Neuronal stem cell (in vitro differentiated cells): ENCODE data around the gene CORIN.

Source experiments
- DNase-seq: peaks from one replicate; pipeline ENCODE4 v3.0.0-alpha.2; 2013; ENCODE audit warnings: low spot score
- H2AFZ ChIP-seq: one replicate; pipeline ENCODE4 v1.6.1; 2013; ENCODE audit warnings: mild to moderate bottlenecking, low read length, inconsistent platforms
- H2AK5ac ChIP-seq: 2 replicates; pipeline ENCODE4 v1.6.1; 2013; ENCODE audit warnings: low read depth, mild to moderate bottlenecking, inconsistent platforms, low read length, moderate library complexity, mixed read lengths
- H2BK120ac ChIP-seq: 2 replicates; pipeline ENCODE4 v1.6.1; 2013; ENCODE audit warnings: low read depth, mild to moderate bottlenecking, inconsistent platforms, low read length, moderate library complexity, mixed read lengths
- H2BK12ac ChIP-seq: one replicate; pipeline ENCODE4 v1.6.1; 2013; ENCODE audit warnings: low read length, inconsistent platforms
- H2BK15ac ChIP-seq: 2 replicates; pipeline ENCODE4 v1.6.1; 2013; ENCODE audit warnings: mild to moderate bottlenecking, low read length, inconsistent platforms, mixed read lengths
- H2BK5ac ChIP-seq: one replicate; pipeline ENCODE4 v1.6.1; 2013; ENCODE audit warnings: inconsistent platforms, mild to moderate bottlenecking, low read length, moderate library complexity
- H3K14ac ChIP-seq: one replicate; pipeline ENCODE4 v1.6.1; 2013; ENCODE audit warnings: low read length, inconsistent platforms
- H3K18ac ChIP-seq: 2 replicates; pipeline ENCODE4 v1.6.1; 2013; ENCODE audit warnings: low read length, inconsistent platforms
- H3K23ac ChIP-seq: 2 replicates; pipeline ENCODE4 v1.6.1; 2013; ENCODE audit warnings: low read depth, mild to moderate bottlenecking, mixed read lengths, low read length, inconsistent platforms; ENCODE audit not compliant: poor library complexity
- H3K27ac ChIP-seq: replicated peaks from 3 replicates; pipeline ENCODE4 v1.5.1; 2013; ENCODE audit warnings: low read length, inconsistent platforms
- H3K27me3 ChIP-seq, 3 experiments: 2 replicates each; pipeline ENCODE4 v1.6.1; 2013; ENCODE audit warnings: low read length in 3 of 3, mild to moderate bottlenecking in 2 of 3, inconsistent platforms in 1 of 3, low read depth in 1 of 3, mixed read lengths in 1 of 3, moderate library complexity in 1 of 3; ENCODE audit not compliant: control insufficient read depth in 3 of 3, insufficient read depth in 3 of 3
- H3K36me3 ChIP-seq, 2 donors: replicated peaks in 1 of 2; 2 replicates each; pipeline ENCODE4 v1.6.1; 2013; ENCODE audit warnings: low read length in 2 of 2; ENCODE audit not compliant: control insufficient read depth in 2 of 2, insufficient read depth in 2 of 2
- H3K4ac ChIP-seq: 2 replicates; pipeline ENCODE4 v1.6.1; 2013; ENCODE audit warnings: inconsistent platforms, mild to moderate bottlenecking, low read length, moderate library complexity
- H3K4me1 ChIP-seq, 2 donors: 1 replicate in 1 of 2; 2 replicates in 1 of 2; pipeline ENCODE4 v1.6.1; 2013; ENCODE audit warnings: low read length in 2 of 2, low read depth in 1 of 2; ENCODE audit not compliant: control insufficient read depth in 2 of 2, insufficient read depth in 1 of 2
- H3K4me2 ChIP-seq: one replicate; pipeline ENCODE4 v1.6.1; 2013; ENCODE audit warnings: mild to moderate bottlenecking, low read length, inconsistent platforms; ENCODE audit not compliant: insufficient read depth, poor library complexity, severe bottlenecking
- H3K4me3 ChIP-seq, 2 donors: 2 replicates each; pipeline ENCODE4 v1.5.1; 2013; ENCODE audit warnings: low read length in 2 of 2, mild to moderate bottlenecking in 2 of 2, inconsistent platforms in 1 of 2, moderate library complexity in 1 of 2
- H3K79me1 ChIP-seq: one replicate; pipeline ENCODE4 v1.6.1; 2013; ENCODE audit warnings: low read depth, mild to moderate bottlenecking, inconsistent platforms, low read length, moderate library complexity
- H3K9ac ChIP-seq: one replicate; pipeline ENCODE4 v1.6.1; 2013; ENCODE audit warnings: mild to moderate bottlenecking, low read depth, low read length, inconsistent platforms; ENCODE audit not compliant: poor library complexity
- H3K9me3 ChIP-seq, 2 donors: replicated peaks in 1 of 2; 2 replicates each; pipeline versions ENCODE3 to v1.6.1; 2013; ENCODE audit warnings: low read length in 2 of 2, mild to moderate bottlenecking in 2 of 2, inconsistent platforms in 1 of 2, low read depth in 1 of 2, mixed read lengths in 1 of 2, moderate library complexity in 1 of 2; ENCODE audit not compliant: control insufficient read depth in 2 of 2, insufficient read depth in 1 of 2
- H4K8ac ChIP-seq: one replicate; pipeline ENCODE4 v1.6.1; 2013; ENCODE audit warnings: low read depth, mild to moderate bottlenecking, inconsistent platforms, low read length, moderate library complexity
- H4K91ac ChIP-seq: one replicate; pipeline ENCODE4 v1.6.1; 2013; ENCODE audit warnings: low read length, low read depth, mild to moderate bottlenecking, inconsistent platforms; ENCODE audit not compliant: poor library complexity
- WGBS, 2 donors: extraction: QIAGEN DNeasy Blood & Tissue Kit; methylation state at CpG; one replicate each; pipeline ENCODE4 v1.1.7; 2013; ENCODE audit warnings: missing lambda C conversion rate in 2 of 2, mixed read lengths in 1 of 2; ENCODE audit not compliant: insufficient read length in 2 of 2, insufficient replicate concordance in 1 of 2; ENCODE audit errors: extremely low coverage in 2 of 2; 5-methylcytosine and 5-hydroxymethylcytosine counted together

CORIN gene

GRCh38 chr4:47640911-47641310 lies 197.0 kb downstream of the CORIN start:
- H2BK120ac ChIP-seq = no peak overlapping the region
- no peaks in the 10 kb centered on the region for H3K79me1 ChIP-seq
- no peak overlapping the region for H3K4me2 ChIP-seq
- H2BK5ac ChIP-seq = no peak overlapping the region
- H2AK5ac ChIP-seq = no peak overlapping the region
- H3K4me1 ChIP-seq = peaks cover 0 to 7% of the 10 kb centered on the region in 2 donors
- no peak for DNase-seq
- H3K23ac ChIP-seq = no peak overlapping the region
- H3K36me3 ChIP-seq = no peaks in the 10 kb centered on the region
- no peak overlapping the region for H3K27ac ChIP-seq
- no peak overlapping the region for H3K14ac ChIP-seq
- H3K9ac ChIP-seq = no peak overlapping the region
- no peaks in the 10 kb centered on the region for H3K9me3 ChIP-seq
- H3K27me3 ChIP-seq = no peaks in the 10 kb centered on the region
- H3K4ac ChIP-seq = no peak overlapping the region
- no peak overlapping the region for H2AFZ ChIP-seq
- no peak overlapping the region for H3K18ac ChIP-seq
- no peak overlapping the region for H2BK15ac ChIP-seq
- H2BK12ac ChIP-seq = no peak overlapping the region
- H3K4me3 ChIP-seq = no peak overlapping the region
- H4K91ac ChIP-seq = no peak overlapping the region
- H4K8ac ChIP-seq = no peak overlapping the region

DNA sequence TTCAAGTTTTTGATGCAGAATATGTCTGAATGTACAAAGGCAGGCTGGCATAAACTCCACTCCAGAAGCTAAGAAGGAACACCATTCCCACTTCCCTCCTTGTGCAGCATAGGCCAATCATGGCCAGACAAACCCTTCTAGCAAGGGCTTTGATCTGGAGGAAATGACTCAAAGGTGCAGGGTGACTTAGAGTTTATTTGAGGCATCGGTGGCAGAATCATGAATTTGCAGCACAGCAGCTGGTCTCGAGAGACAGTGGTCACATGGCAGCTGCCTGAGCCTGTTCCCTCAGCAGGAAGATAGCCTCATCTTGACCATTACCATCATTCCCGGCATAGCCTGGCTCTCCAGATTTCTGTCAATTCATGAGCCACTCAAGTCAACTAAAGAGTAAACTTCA lies 198.3 kb downstream of the CORIN start:
- Histone ChIP-seq H2BK12ac (no peak overlapping the region), H3K18ac (no peak overlapping the region), H2AK5ac (no peak overlapping the region), H3K23ac (no peak overlapping the region), H2BK5ac (no peak overlapping the region), H3K14ac (no peak overlapping the region), H2AFZ (no peak overlapping the region), H3K4me1 (peaks cover 0 to 7% of the 10 kb centered on the region in 2 donors), H3K9me3 (no peaks in the 10 kb centered on the region), H4K91ac (no peak overlapping the region), H2BK15ac (no peak overlapping the region), H3K4me3 (no peak overlapping the region), H3K9ac (no peak overlapping the region), H3K36me3 (no peaks in the 10 kb centered on the region), H3K27ac (no peak overlapping the region), H3K4ac (no peak overlapping the region), H3K79me1 (no peaks in the 10 kb centered on the region), H3K27me3 (no peaks in the 10 kb centered on the region), H4K8ac (no peak overlapping the region), H2BK120ac (no peak overlapping the region), H3K4me2 (no peak overlapping the region)
- DNase-seq = no peak
- WGBS, 2 donors = no CpG with 5 or more reads among the region's 3 CpGs

DNA sequence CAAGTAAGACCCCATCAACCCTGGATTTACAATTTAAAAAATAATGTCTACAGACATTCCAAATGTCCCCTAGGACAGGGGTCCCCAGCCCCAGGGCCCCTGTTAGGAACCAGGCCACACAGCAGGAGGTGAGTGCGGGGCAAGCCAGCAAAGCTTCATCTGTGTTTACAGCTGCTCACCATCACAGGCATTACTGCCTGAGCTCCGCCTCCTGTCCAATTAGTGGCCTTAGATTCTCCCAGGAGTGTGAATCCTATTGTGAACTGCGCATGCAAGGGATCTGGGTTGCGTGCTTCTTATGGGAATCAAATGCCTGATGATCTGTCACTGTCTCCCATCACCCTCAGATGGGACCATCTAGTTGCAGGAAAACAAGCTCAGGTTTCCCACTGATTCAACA lies 206.7 kb downstream of the CORIN start:
- H2AK5ac ChIP-seq = no peak overlapping the region
- H4K8ac ChIP-seq = no peak overlapping the region
- H2BK5ac ChIP-seq = no peak overlapping the region
- H2BK120ac ChIP-seq = no peak overlapping the region
- no peaks in the 10 kb centered on the region for H3K9me3 ChIP-seq
- H3K23ac ChIP-seq = no peak overlapping the region
- no peak overlapping the region for H3K27ac ChIP-seq
- DNase-seq = peak; percentile 4
- H2AFZ ChIP-seq = no peak overlapping the region
- H3K36me3 ChIP-seq = no peaks in the 10 kb centered on the region
- no peaks in the 10 kb centered on the region for H3K27me3 ChIP-seq
- H3K14ac ChIP-seq = no peak overlapping the region
- no peaks in the 10 kb centered on the region for H3K79me1 ChIP-seq
- no peak overlapping the region for H2BK12ac ChIP-seq
- no CpG with 5 or more reads among the region's 4 CpGs for WGBS, 2 donors
- no peak overlapping the region for H3K4me2 ChIP-seq
- peaks cover 0 to 3% of the 10 kb centered on the region in 2 donors for H3K4me1 ChIP-seq
- no peak overlapping the region for H3K18ac ChIP-seq
- no peak overlapping the region for H2BK15ac ChIP-seq
- no peak overlapping the region for H3K4ac ChIP-seq
- H3K4me3 ChIP-seq = no peak overlapping the region
- no peak overlapping the region for H3K9ac ChIP-seq
- H4K91ac ChIP-seq = no peak overlapping the region

- Histone ChIP-seq H3K23ac (no peak overlapping the region), H4K8ac (no peak overlapping the region), H3K9ac (no peak overlapping the region), H4K91ac (no peak overlapping the region), H3K4me3 (no peak overlapping the region), H3K36me3 (no peaks in the 10 kb centered on the region), H3K4ac (no peak overlapping the region), H2BK120ac (no peak overlapping the region), H3K14ac (no peak overlapping the region), H3K18ac (no peak overlapping the region), H2BK5ac (no peak overlapping the region), H2BK12ac (no peak overlapping the region), H3K27me3 (no peaks in the 10 kb centered on the region), H3K9me3 (no peaks in the 10 kb centered on the region), H3K4me1 (no peaks in the 10 kb centered on the region), H3K4me2 (no peak overlapping the region), H3K27ac (no peak overlapping the region), H3K79me1 (no peaks in the 10 kb centered on the region), H2BK15ac (no peak overlapping the region), H2AK5ac (no peak overlapping the region), H2AFZ (no peak overlapping the region)
- no peak for DNase-seq
Observed at GRCh38 chr4:47624031-47624441, 213.8 kb downstream of the CORIN start.
